PC-9 (cell line): ENCODE results near the gene DES. TPM values are rescaled to one million over a fixed set of nuclear protein-coding genes. Genes with fewer than 3 reads are reported as not detected.

Experiments used
- BruUV-seq: library from RNA; stranded (reverse); fragments of 400-500 nt; replicated peaks from 2 replicates; lab custom pipeline; 2021; lab: Mats Ljungman, UMichigan
- CTCF ChIA-PET: fragments of 300-600 bp; sonication (Branson Sonifier 250); formaldehyde crosslinking; loops from one replicate; lab custom pipeline; 2022; ENCODE audit warnings: antibody characterized with exemption; lab: Charles Lee
- POLR2A ChIA-PET: fragments of 300-600 bp; sonication (Branson Sonifier 250); formaldehyde crosslinking; loops from one replicate; lab custom pipeline; 2022; ENCODE audit warnings: antibody characterized with exemption; ENCODE audit not compliant: unreplicated experiment; lab: Charles Lee
- DNase-seq, 2 experiments: peaks; one replicate each; pipeline versions ENCODE4 v3.0.0 to v3.0.0-alpha.2; 2015 to 2022; ENCODE audit warnings: mixed read lengths in 1 of 2
- H2AFZ ChIP-seq: fragments of 200-600 bp; sonication (generic); 2 replicates; pipeline ENCODE4 v1.8.1; 2017; ENCODE audit warnings: antibody characterized with exemption
- H3F3A ChIP-seq: fragments of 200-600 bp; sonication (generic); 2 replicates; pipeline ENCODE4 v1.8.1; 2017; ENCODE audit warnings: antibody characterized with exemption, mild to moderate bottlenecking, low read depth; ENCODE audit not compliant: insufficient read depth
- H3K27ac ChIP-seq: fragments of 200-600 bp; sonication (generic); 2 replicates; pipeline ENCODE4 v1.6.1; 2016; ENCODE audit warnings: mixed run types
- H3K27me3 ChIP-seq: fragments of 200-600 bp; sonication (generic); 2 replicates; pipeline ENCODE4 v1.6.1; 2016; ENCODE audit warnings: low read depth, mixed run types; ENCODE audit not compliant: insufficient read depth
- H3K36me3 ChIP-seq: fragments of 200-600 bp; sonication (generic); 2 replicates; pipeline ENCODE4 v1.6.1; 2016; ENCODE audit warnings: low read depth, mixed run types
- H3K4me1 ChIP-seq: fragments of 200-600 bp; sonication (generic); replicated peaks from 2 replicates; pipeline ENCODE4 v1.6.1; 2016; ENCODE audit warnings: mixed run types; ENCODE audit not compliant: insufficient read depth
- H3K4me2 ChIP-seq: fragments of 200-600 bp; sonication (generic); 2 replicates; pipeline ENCODE4 v1.6.1; 2017; ENCODE audit warnings: mixed run types
- H3K4me3 ChIP-seq: fragments of 200-600 bp; sonication (generic); 2 replicates; pipeline ENCODE4 v1.6.1; 2016; ENCODE audit warnings: mixed run types
- H3K79me2 ChIP-seq: fragments of 200-600 bp; sonication (generic); 2 replicates; pipeline ENCODE4 v1.6.1; 2017; ENCODE audit warnings: low read depth, mixed run types
- H3K9me2 ChIP-seq: fragments of 200-600 bp; sonication (generic); 2 replicates; pipeline ENCODE4 v1.8.1; 2017; ENCODE audit warnings: mild to moderate bottlenecking; ENCODE audit not compliant: insufficient read depth
- H3K9me3 ChIP-seq: fragments of 200-600 bp; sonication (generic); 2 replicates; pipeline ENCODE4 v1.8.1; 2016; ENCODE audit warnings: low read depth; ENCODE audit not compliant: insufficient read depth
- H4K20me1 ChIP-seq: fragments of 200-600 bp; sonication (generic); 2 replicates; pipeline ENCODE4 v1.8.1; 2017; ENCODE audit not compliant: insufficient read depth
- EZH2 ChIP-seq: fragments of 200-600 bp; sonication (generic); IDR thresholded peaks from 2 replicates; pipeline ENCODE4 v1.8.0; 2017; ENCODE audit warnings: antibody characterized with exemption, low read depth
- intact Hi-C: fragments of 100-400 bp; cut with micrococcal nuclease; formaldehyde crosslinking; loops from one replicate; pipeline ENCODE4 v1.10.0; 2022; ENCODE audit not compliant: unreplicated experiment
- total RNA-seq: library from RNA; stranded (reverse); gene quantifications from 2 replicates; pipeline ENCODE4 v1.2.3, GENCODE V29; 2021
- TF ChIP-seq, protein P1 (sequence below): fragments of 200-600 bp; sonication (generic); conservative IDR thresholded peaks from 2 replicates; pipeline ENCODE4 v1.6.1; 2017; ENCODE audit warnings: mixed run types, antibody characterized with exemption, mild to moderate bottlenecking, moderate library complexity

The DES gene
- total RNA-seq, 1 experiment from 2014 or later = not detected

GRCh38 chr2:219420687-219421086, 2.5 kb downstream of the DES start:
- Histone ChIP-seq H2AFZ (no peak overlapping the region), H3K27me3 (no peaks in the 10 kb centered on the region), H3K36me3 (no peaks in the 10 kb centered on the region), H3K4me1 (no peaks in the 10 kb centered on the region), H3K4me2 (no peak overlapping the region), H3K9me3 (no peaks in the 10 kb centered on the region), H3K79me2 (no peaks in the 10 kb centered on the region), H3F3A (no peaks in the 10 kb centered on the region), H3K27ac (no peak overlapping the region), H3K9me2 (no peaks in the 10 kb centered on the region), H4K20me1 (no peaks in the 10 kb centered on the region), H3K4me3 (no peak overlapping the region)
- CTCF ChIA-PET = no interaction called here
- DNase-seq = no peak
- intact Hi-C loops = no loop called here
- no TSS peak for BruUV-seq
- no peak for TF ChIP-seq EZH2
- TF ChIP-seq, protein P1, sequence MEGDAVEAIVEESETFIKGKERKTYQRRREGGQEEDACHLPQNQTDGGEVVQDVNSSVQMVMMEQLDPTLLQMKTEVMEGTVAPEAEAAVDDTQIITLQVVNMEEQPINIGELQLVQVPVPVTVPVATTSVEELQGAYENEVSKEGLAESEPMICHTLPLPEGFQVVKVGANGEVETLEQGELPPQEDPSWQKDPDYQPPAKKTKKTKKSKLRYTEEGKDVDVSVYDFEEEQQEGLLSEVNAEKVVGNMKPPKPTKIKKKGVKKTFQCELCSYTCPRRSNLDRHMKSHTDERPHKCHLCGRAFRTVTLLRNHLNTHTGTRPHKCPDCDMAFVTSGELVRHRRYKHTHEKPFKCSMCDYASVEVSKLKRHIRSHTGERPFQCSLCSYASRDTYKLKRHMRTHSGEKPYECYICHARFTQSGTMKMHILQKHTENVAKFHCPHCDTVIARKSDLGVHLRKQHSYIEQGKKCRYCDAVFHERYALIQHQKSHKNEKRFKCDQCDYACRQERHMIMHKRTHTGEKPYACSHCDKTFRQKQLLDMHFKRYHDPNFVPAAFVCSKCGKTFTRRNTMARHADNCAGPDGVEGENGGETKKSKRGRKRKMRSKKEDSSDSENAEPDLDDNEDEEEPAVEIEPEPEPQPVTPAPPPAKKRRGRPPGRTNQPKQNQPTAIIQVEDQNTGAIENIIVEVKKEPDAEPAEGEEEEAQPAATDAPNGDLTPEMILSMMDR = no peak
- POLR2A ChIA-PET = no interaction called here

DNA sequence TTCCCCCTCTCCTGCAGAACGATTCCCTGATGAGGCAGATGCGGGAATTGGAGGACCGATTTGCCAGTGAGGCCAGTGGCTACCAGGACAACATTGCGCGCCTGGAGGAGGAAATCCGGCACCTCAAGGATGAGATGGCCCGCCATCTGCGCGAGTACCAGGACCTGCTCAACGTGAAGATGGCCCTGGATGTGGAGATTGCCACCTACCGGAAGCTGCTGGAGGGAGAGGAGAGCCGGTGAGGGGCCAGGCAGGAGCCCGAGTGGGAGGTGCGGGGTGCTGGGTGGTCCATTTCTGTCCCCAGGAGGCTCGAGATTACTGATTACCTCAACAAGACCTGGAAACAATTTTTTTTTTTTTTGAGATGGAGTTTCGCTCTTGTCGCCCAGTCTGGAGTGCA, 3.1 kb downstream of the DES start:
- CTCF ChIA-PET = no interaction called here
- no peak overlapping the region for H3K4me2 ChIP-seq
- BruUV-seq = no TSS peak
- DNase-seq = no peak
- intact Hi-C loops = no loop called here
- H3K9me2 ChIP-seq = no peaks in the 10 kb centered on the region
- H3K27me3 ChIP-seq = no peaks in the 10 kb centered on the region
- H3K27ac ChIP-seq = no peak overlapping the region
- H2AFZ ChIP-seq = no peak overlapping the region
- H3K4me3 ChIP-seq = no peak overlapping the region
- POLR2A ChIA-PET = no interaction called here
- H3K4me1 ChIP-seq = no peaks in the 10 kb centered on the region
- no peak for TF ChIP-seq EZH2
- TF ChIP-seq, protein P1 = no peak
- no peaks in the 10 kb centered on the region for H3K79me2 ChIP-seq
- no peaks in the 10 kb centered on the region for H3F3A ChIP-seq
- no peaks in the 10 kb centered on the region for H3K36me3 ChIP-seq
- no peaks in the 10 kb centered on the region for H3K9me3 ChIP-seq
- H4K20me1 ChIP-seq = no peaks in the 10 kb centered on the region

DNA sequence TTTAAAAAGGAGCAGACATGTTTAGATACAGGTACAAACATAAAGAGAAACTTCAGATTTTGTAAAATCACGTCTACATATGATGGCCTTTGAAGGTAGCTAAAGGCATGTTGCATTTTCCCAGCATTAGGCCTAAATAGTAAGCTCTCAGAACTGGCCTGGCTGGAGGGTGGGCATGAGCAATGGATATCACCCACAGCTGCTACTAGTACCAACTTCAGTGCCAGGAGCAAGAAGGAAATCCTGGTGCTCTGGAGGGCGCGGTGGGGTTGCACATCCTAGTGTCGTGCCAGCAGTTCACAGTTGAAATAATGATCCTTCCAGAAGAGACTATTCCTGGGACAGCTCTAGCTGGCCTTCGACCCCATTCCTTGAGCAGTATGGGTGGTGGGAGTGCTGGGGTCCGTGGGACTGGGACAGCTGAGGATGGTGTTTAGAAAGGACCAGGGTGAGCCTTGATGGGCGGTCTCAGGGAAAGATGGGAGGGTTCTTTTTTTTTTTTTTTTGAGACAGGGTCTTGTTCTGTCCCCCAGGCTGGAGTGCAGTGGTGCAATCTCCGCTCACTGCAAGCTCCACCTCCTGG, 4.9 kb downstream of the DES start:
- Histone ChIP-seq H3K27ac (no peak overlapping the region), H2AFZ (no peak overlapping the region), H3F3A (no peaks in the 10 kb centered on the region), H3K4me2 (no peak overlapping the region), H3K9me2 (no peaks in the 10 kb centered on the region), H4K20me1 (no peaks in the 10 kb centered on the region), H3K4me1 (no peaks in the 10 kb centered on the region), H3K27me3 (no peaks in the 10 kb centered on the region), H3K36me3 (no peaks in the 10 kb centered on the region), H3K4me3 (no peak overlapping the region), H3K9me3 (no peaks in the 10 kb centered on the region), H3K79me2 (no peaks in the 10 kb centered on the region)
- ChIA-PET CTCF (no interaction called here), POLR2A (interaction anchor here (0.5 kb wide), 1 partner anchor 121 kb away, joined by 3 read pairs; the partner anchor contains the start of genes CHPF and TMEM198)
- intact Hi-C loops = no loop called here
- BruUV-seq = no TSS peak
- no peak for DNase-seq
- no peak for TF ChIP-seq EZH2
- TF ChIP-seq, protein P1 = no peak
